Calu3 (cell line): Measurements from ENCODE around the gene CEACAM18. TPM values are rescaled to one million over a fixed set of nuclear protein-coding genes. Genes with fewer than 3 reads are reported as not detected.

Source experiments
- Bru-seq: library from RNA; stranded (reverse); fragments of 400-500 nt; gene quantifications from one replicate; lab custom pipeline; 2021; lab: Mats Ljungman, UMichigan
- BruChase-seq, 2 experiments: library from RNA; stranded (reverse); fragments of 400-500 nt; gene quantifications; one replicate each; lab custom pipeline; 2021; lab: Mats Ljungman, UMichigan
- BruUV-seq: library from RNA; stranded (reverse); fragments of 400-500 nt; replicated peaks from 2 replicates; lab custom pipeline; 2021; lab: Mats Ljungman, UMichigan
- CTCF ChIA-PET: fragments of 300-600 bp; sonication (Branson Sonifier 250); formaldehyde crosslinking; loops from one replicate; lab custom pipeline; 2022; ENCODE audit warnings: antibody characterized with exemption; lab: Charles Lee
- DNase-seq: peaks from one replicate; pipeline ENCODE4 v3.0.0; 2022
- H3K27ac Mint-ChIP-seq: one replicate; pipeline ENCODE4 v1.8.0; 2022; ENCODE audit warnings: mixed read lengths; ENCODE audit not compliant: unreplicated experiment
- H3K27me3 Mint-ChIP-seq: one replicate; pipeline ENCODE4 v1.8.0; 2022; ENCODE audit warnings: mixed read lengths; ENCODE audit not compliant: unreplicated experiment
- H3K36me3 Mint-ChIP-seq: one replicate; pipeline ENCODE4 v1.8.0; 2022; ENCODE audit warnings: mild to moderate bottlenecking, moderate library complexity, mixed read lengths; ENCODE audit not compliant: insufficient read depth, unreplicated experiment
- H3K4me1 Mint-ChIP-seq: one replicate; pipeline ENCODE4 v1.8.0; 2022; ENCODE audit warnings: mild to moderate bottlenecking, low read depth, mixed read lengths; ENCODE audit not compliant: unreplicated experiment
- H3K4me3 Mint-ChIP-seq: one replicate; pipeline ENCODE4 v1.8.0; 2022; ENCODE audit warnings: mild to moderate bottlenecking, low read depth, moderate library complexity, mixed read lengths; ENCODE audit not compliant: unreplicated experiment
- H3K9me3 Mint-ChIP-seq: one replicate; pipeline ENCODE4 v1.8.0; 2022; ENCODE audit warnings: low read depth, mixed read lengths; ENCODE audit not compliant: unreplicated experiment
- intact Hi-C: fragments of 100-400 bp; cut with micrococcal nuclease; formaldehyde crosslinking; loops from one replicate; pipeline ENCODE4 v1.10.0; 2022; ENCODE audit not compliant: unreplicated experiment
- long read RNA-seq: library from polyadenylated mRNA; stranded (forward); transcript quantifications from one replicate; pipeline ENCODE4 v2.0.0, GENCODE V29; 2022
- total RNA-seq: library from RNA; stranded (reverse); gene quantifications from 2 replicates; pipeline ENCODE4 v1.2.3, GENCODE V29; 2022
- TF ChIP-seq, protein P1 (sequence below): fragments of 200-600 bp; IDR thresholded peaks from one replicate; pipeline ENCODE4 v1.8.0; 2022; ENCODE audit warnings: antibody characterized with exemption; ENCODE audit not compliant: unreplicated experiment

Gene CEACAM18
- not detected in 2 replicates for total RNA-seq
- percentile 10 among the genes with signal in this experiment for Bru-seq, nascent RNA
- BruChase-seq, experiment 1, labeled RNA remaining after a 6-hour chase: percentile 6 among the genes with signal in this experiment
- not detected for BruChase-seq, experiment 2, labeled RNA remaining after a 2-hour chase
- long read RNA-seq: 0 reads

DNA sequence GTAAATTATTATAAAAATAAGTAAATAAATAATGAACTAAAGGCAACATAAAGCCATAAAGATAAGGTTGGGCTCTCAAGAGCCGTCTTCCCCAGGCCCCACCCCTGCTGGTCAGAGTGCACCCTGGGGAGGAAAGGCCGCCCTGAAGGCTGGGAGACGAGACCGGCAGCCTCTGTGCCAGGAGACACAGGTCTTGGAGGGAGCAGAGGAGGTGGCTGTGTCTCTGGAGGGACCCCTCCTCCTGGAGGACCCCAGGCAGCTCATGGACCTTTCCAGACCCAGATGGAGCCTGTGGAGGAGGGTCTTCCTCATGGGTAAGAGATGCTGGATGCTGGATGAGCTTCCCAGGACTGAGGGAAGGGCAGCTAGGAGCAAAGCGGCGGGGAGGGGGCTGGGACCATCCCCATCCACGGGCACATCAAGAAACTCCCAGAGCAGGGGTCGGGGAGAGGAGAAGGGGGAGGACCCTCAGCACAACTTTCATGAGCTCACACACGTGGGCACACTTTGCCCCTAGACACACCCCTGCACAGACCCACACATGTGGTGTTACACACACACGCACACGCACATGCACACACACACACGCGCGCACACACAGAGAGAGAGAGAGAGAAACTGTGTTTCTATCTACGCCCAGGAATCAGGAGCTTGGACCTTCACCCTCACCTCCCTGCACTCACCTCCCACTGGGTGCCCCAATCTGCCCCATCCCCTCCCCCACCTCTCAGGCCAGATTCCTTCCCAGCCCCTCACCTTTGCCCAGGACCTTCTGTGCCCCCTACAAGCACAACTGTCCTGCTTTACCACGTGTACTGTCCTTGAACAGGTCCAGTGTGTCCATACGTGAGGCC is at the start of gene CEACAM18:
Gene CEACAM18, plus strand, starts transcription at position 159 of the 854 bp plus-strand sequence.
- no peak for DNase-seq
- intact Hi-C loops: loop anchor here (10.0 kb wide), 1 partner anchor 96 kb away; the partner anchor contains the start of gene ZNF175
- TF ChIP-seq, protein P1, sequence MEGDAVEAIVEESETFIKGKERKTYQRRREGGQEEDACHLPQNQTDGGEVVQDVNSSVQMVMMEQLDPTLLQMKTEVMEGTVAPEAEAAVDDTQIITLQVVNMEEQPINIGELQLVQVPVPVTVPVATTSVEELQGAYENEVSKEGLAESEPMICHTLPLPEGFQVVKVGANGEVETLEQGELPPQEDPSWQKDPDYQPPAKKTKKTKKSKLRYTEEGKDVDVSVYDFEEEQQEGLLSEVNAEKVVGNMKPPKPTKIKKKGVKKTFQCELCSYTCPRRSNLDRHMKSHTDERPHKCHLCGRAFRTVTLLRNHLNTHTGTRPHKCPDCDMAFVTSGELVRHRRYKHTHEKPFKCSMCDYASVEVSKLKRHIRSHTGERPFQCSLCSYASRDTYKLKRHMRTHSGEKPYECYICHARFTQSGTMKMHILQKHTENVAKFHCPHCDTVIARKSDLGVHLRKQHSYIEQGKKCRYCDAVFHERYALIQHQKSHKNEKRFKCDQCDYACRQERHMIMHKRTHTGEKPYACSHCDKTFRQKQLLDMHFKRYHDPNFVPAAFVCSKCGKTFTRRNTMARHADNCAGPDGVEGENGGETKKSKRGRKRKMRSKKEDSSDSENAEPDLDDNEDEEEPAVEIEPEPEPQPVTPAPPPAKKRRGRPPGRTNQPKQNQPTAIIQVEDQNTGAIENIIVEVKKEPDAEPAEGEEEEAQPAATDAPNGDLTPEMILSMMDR: no peak
- CTCF ChIA-PET: interaction anchor here (0.6 kb wide), 1 partner anchor 97 kb away, joined by 4 read pairs; no protein-coding TSS in a partner anchor
- Mint-ChIP-seq H3K4me1 (peaks cover 30% of the 10 kb centered on the region), H3K27ac (no peak within 1 kb of the TSS), H3K4me3 (no peak within 1 kb of the TSS), H3K9me3 (peaks cover 5% of the 10 kb centered on the region), H3K36me3 (peaks cover 4% of the 10 kb centered on the region), H3K27me3 (peaks cover 24% of the 10 kb centered on the region)
- BruUV-seq: no TSS peak

DNA sequence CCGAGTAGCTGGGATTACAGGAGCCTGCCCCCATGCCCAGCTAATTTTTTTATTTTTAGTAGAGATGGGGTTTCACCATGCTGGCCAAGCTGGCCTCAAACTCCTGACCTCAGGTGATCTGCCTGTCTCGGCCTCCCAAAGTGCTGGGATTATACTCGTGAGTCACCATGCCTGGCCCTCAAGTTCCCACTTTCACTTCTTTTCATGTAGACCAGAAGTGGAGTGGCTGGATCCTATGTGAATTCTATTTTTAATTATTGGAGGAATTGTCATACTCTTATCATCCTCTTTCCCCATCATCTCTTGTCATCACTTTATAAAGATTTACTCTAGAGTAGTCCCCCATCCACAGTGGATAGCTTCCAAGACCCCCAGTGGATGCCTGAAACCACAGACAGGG is 48.1 kb upstream of the CEACAM18 start:
- Mint-ChIP-seq H3K4me3 (no peak overlapping the region), H3K27me3 (peaks cover 85% of the 10 kb centered on the region), H3K4me1 (no peaks in the 10 kb centered on the region), H3K9me3 (no peaks in the 10 kb centered on the region), H3K27ac (no peak overlapping the region), H3K36me3 (no peaks in the 10 kb centered on the region)
- CTCF ChIA-PET: no interaction called here
- no peak for DNase-seq
- TF ChIP-seq, protein P1: no peak
- no TSS peak for BruUV-seq
- intact Hi-C loops: no loop called here

DNA sequence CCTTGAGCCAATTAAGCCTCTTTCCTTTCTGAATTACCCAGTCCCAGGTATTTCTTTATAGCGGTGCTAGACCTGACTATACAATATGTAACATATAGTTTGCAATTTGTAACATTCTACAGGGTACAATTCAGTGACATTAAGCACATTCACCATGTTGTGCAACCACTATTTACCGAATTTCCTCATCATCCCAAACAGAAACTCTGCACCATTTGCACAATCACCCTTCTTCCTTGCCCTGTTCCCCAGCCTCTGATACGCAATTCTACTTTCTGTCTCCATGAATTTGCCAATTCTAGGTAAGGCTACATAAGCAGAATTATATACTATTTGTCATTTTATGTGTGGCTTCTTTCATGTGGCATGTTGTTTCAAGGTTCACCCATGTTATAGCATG is 47.2 kb upstream of the CEACAM18 start:
- DNase-seq: no peak
- H3K9me3 Mint-ChIP-seq: no peaks in the 10 kb centered on the region
- intact Hi-C loops: no loop called here
- H3K27me3 Mint-ChIP-seq: peaks cover 85% of the 10 kb centered on the region
- H3K27ac Mint-ChIP-seq: no peak overlapping the region
- CTCF ChIA-PET: no interaction called here
- H3K4me1 Mint-ChIP-seq: no peaks in the 10 kb centered on the region
- BruUV-seq: no TSS peak
- TF ChIP-seq, protein P1: no peak
- H3K36me3 Mint-ChIP-seq: no peaks in the 10 kb centered on the region
- H3K4me3 Mint-ChIP-seq: no peak overlapping the region

DNA sequence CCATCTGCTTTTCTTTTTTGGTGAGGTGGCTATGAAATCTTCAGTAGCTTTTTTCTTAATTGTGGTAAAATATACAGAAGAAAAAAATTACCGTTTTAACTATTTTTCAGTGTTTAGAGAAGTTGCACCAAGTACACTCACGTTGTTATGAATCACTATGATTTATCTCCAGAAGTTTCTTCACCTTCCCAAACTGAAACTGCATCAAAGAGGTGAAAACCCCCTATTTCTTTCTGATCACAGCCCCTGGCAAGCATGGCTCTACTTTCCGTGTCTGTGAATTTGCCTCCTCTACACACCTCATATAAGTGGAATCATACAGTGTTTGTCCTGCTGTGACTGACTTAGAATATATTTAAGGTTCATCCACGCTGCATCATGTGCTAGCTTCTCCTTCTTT is 45.3 kb upstream of the CEACAM18 start:
- H3K4me1 Mint-ChIP-seq: no peaks in the 10 kb centered on the region
- TF ChIP-seq, protein P1: no peak
- H3K27me3 Mint-ChIP-seq: peaks cover 86% of the 10 kb centered on the region
- H3K4me3 Mint-ChIP-seq: no peak overlapping the region
- intact Hi-C loops: no loop called here
- H3K9me3 Mint-ChIP-seq: no peaks in the 10 kb centered on the region
- BruUV-seq: no TSS peak
- DNase-seq: no peak
- CTCF ChIA-PET: interaction anchor here (0.6 to 0.9 kb wide), 4 partner anchors 15 to 332 kb away, joined by 4 to 6 read pairs (median 4); no protein-coding TSS in a partner anchor
- H3K36me3 Mint-ChIP-seq: no peaks in the 10 kb centered on the region
- H3K27ac Mint-ChIP-seq: no peak overlapping the region
